K562 (cell line): ENCODE results near the gene PRPF39. TPM values are rescaled to one million over a fixed set of nuclear protein-coding genes. Genes with fewer than 3 reads are reported as not detected.

Experiments
- ADNP ChIP-seq: fragments of 200-800 bp; sonication (Bioruptor generic); IDR thresholded peaks from 2 replicates; pipeline ENCODE4 v1.6.1; 2016; ENCODE audit warnings: missing genetic modification characterization, missing compliant biosample characterization
- ATF7 ChIP-seq: fragments of 450-650 bp; IDR thresholded peaks from 2 replicates; pipeline ENCODE4 v1.7.1; 2014; ENCODE audit warnings: mild to moderate bottlenecking, moderate library complexity
- FIP1L1 ChIP-seq: fragments of 200-400 bp; formaldehyde crosslinking; IDR thresholded peaks from 2 replicates; pipeline ENCODE4 v1.6.1; 2018; ENCODE audit warnings: mild to moderate bottlenecking, low read depth, low read length; ENCODE audit not compliant: poor library complexity, severe bottlenecking
- HDAC2 ChIP-seq: fragments of 450-650 bp; IDR thresholded peaks from 2 replicates; pipeline ENCODE4 v1.6.1; 2016; ENCODE audit warnings: mild to moderate bottlenecking
- HMGN3 ChIP-seq: IDR thresholded peaks from 2 replicates; pipeline ENCODE4 v1.6.1; 2011; ENCODE audit warnings: borderline replicate concordance, low read depth, mild to moderate bottlenecking, mixed read lengths, low read length; ENCODE audit not compliant: insufficient read length; ENCODE audit errors: extremely low read depth
- MCM5 ChIP-seq: fragments of 450-650 bp; IDR thresholded peaks from 2 replicates; pipeline ENCODE4 v1.6.1; 2016; ENCODE audit warnings: low read depth
- MYC ChIP-seq, 2 experiments: fragments of 250-450 bp in 1 of 2; sonication (Bioruptor Pico) in 1 of 2; IDR thresholded peaks; 2 replicates each; pipeline versions ENCODE4 v1.5.1 to v1.6.1; 2012 to 2021; ENCODE audit warnings: low read depth in 2 of 2, borderline replicate concordance in 1 of 2, improper control_type of control experiment in 1 of 2, low read length in 1 of 2, mild to moderate bottlenecking in 1 of 2, moderate library complexity in 1 of 2
- PTTG1 ChIP-seq: fragments of 450-650 bp; IDR thresholded peaks from 2 replicates; pipeline ENCODE4 v1.6.1; 2016; ENCODE audit warnings: low read depth, mild to moderate bottlenecking, missing genetic modification characterization, missing compliant biosample characterization
- SMARCA4 ChIP-seq: fragments of 450-650 bp; IDR thresholded peaks from 2 replicates; pipeline ENCODE4 v1.6.1; 2016
- XRCC5 ChIP-seq: fragments of 200-400 bp; formaldehyde crosslinking; IDR thresholded peaks from 2 replicates; pipeline ENCODE4 v1.6.1; 2017; ENCODE audit warnings: low read depth, mild to moderate bottlenecking, low read length
- ZFP36 ChIP-seq: fragments of 150-350 bp; IDR thresholded peaks from 2 replicates; pipeline ENCODE4 v1.6.1; 2018; ENCODE audit warnings: low read length, low read depth; ENCODE audit not compliant: partially characterized antibody
- polyA plus RNA-seq, 8 experiments: library from polyadenylated mRNA; depleted of rRNA in 4 of 8; stranded (reverse) in 5 of 8; unstranded in 3 of 8; fragments of >200 nt; fragmentation: Nextera tagmentation in 2 of 8; fragmentation: Illumina TruSeq in 1 of 8; extraction: Ambion mirVana in 2 of 8; extraction: Trizol in 1 of 8; gene quantifications; 2 replicates each; pipeline versions ENCODE4 v1.2.1 to v1.2.3, GENCODE V29; 2011 to 2014; ENCODE audit warnings: inconsistent platforms in 1 of 8, missing spikeins in 1 of 8
- total RNA-seq, 7 experiments: library from RNA; depleted of rRNA in 6 of 7; stranded (reverse); fragments of >200 nt in 6 of 7; fragmentation: Illumina TruSeq in 2 of 7; extraction: Trizol in 2 of 7; gene quantifications; 2 replicates each; pipeline versions ENCODE4 v1.2.1 to v1.2.3, GENCODE V29; 2011 to 2021; ENCODE audit warnings: low replicate concordance in 1 of 7
- TF ChIP-seq, protein P1 (sequence below): fragments of 450-650 bp; IDR thresholded peaks from 2 replicates; pipeline ENCODE4 v1.7.1; 2018; ENCODE audit warnings: mild to moderate bottlenecking, low read depth; ENCODE audit not compliant: partially characterized antibody
- TF ChIP-seq, protein P2 (sequence below), 2 experiments: fragments of 450-650 bp; formaldehyde crosslinking in 1 of 2; IDR thresholded peaks; 2 replicates each; pipeline versions ENCODE4 v1.4.0 to v1.6.1; 2014 to 2020; ENCODE audit warnings: mild to moderate bottlenecking in 2 of 2, borderline replicate concordance in 1 of 2, low read depth in 1 of 2

PRPF39 gene
- total and polyA plus RNA-seq, 9 of the 15 experiments (the other 6 are each of a cell fraction or from before 2014, with no cell fraction given), result 13.3 to 50.4 (median 24.8) TPM

DNA sequence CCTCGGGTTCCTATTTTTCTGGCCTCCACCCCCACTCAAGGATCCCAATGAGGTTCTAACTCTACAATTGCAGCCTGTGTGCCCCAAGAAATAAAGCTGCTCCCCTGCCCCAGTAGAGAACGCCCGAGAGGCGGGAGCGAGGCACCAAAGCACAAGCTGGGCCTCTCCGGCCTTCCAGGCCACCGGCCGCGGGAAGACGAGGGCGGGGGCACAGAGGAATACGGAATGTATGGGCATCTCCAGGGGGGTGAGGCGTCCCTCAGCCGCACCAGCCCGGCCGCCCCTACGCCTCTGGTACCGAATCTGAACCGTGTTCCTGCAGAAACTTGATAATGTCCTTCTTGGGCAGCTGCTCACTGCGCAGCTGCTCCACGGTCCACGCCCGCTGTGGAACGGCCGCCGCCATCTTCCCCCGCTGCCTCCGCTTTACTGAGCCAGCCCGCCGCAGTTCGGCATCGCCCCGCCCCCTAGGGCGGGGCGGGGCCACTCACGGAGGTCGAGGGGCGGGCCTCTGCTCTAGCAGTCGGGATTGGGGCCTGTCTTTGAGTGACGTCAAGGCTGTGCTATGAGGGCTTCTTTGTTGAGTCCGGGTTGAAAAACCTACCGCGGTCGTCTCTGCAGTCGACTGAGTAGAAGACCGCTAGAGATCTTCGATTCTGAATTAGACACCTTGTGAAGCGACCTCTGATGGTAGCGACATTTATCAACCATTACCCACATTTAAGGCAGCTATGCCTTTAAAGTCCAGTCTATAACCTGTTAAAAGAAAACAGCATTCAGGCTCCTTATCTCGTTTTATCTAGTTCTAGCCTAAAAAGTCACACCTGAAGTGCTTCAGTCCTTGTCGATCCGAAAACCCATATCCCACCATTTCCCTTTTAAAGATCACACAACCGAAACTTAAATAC, 50.4 kb downstream of the PRPF39 start, which contains the start of gene FKBP3 (continued):
- TF ChIP-seq MCM5 (no peak), FIP1L1 (peak; percentile 73), PTTG1 (tag) (no peak), XRCC5 (0 out of 2 replicates have a peak, but pooled peaks have one; percentile 24), SMARCA4 (no peak), HMGN3 (peak; percentile 25), MYC (IDR thresholded peaks at IDR 0.05; ENCODE audit: low read depth, low read length) (no peak), MYC (CRISPR knock-in tag; IDR thresholded peaks at IDR 0.05; ENCODE audit: borderline replicate concordance, low read depth) (0 out of 2 replicates have a peak, but pooled peaks have one; percentile 28), ZFP36 (no peak), HDAC2 (peak; percentile 23; the same call in 1 of the 2 replicates), ADNP (tag) (no peak), ATF7 (peak; percentile 100)
- TF ChIP-seq, protein P1, sequence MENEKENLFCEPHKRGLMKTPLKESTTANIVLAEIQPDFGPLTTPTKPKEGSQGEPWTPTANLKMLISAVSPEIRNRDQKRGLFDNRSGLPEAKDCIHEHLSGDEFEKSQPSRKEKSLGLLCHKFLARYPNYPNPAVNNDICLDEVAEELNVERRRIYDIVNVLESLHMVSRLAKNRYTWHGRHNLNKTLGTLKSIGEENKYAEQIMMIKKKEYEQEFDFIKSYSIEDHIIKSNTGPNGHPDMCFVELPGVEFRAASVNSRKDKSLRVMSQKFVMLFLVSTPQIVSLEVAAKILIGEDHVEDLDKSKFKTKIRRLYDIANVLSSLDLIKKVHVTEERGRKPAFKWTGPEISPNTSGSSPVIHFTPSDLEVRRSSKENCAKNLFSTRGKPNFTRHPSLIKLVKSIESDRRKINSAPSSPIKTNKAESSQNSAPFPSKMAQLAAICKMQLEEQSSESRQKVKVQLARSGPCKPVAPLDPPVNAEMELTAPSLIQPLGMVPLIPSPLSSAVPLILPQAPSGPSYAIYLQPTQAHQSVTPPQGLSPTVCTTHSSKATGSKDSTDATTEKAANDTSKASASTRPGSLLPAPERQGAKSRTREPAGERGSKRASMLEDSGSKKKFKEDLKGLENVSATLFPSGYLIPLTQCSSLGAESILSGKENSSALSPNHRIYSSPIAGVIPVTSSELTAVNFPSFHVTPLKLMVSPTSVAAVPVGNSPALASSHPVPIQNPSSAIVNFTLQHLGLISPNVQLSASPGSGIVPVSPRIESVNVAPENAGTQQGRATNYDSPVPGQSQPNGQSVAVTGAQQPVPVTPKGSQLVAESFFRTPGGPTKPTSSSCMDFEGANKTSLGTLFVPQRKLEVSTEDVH, result peak; percentile 27
- TF ChIP-seq, protein P2, sequence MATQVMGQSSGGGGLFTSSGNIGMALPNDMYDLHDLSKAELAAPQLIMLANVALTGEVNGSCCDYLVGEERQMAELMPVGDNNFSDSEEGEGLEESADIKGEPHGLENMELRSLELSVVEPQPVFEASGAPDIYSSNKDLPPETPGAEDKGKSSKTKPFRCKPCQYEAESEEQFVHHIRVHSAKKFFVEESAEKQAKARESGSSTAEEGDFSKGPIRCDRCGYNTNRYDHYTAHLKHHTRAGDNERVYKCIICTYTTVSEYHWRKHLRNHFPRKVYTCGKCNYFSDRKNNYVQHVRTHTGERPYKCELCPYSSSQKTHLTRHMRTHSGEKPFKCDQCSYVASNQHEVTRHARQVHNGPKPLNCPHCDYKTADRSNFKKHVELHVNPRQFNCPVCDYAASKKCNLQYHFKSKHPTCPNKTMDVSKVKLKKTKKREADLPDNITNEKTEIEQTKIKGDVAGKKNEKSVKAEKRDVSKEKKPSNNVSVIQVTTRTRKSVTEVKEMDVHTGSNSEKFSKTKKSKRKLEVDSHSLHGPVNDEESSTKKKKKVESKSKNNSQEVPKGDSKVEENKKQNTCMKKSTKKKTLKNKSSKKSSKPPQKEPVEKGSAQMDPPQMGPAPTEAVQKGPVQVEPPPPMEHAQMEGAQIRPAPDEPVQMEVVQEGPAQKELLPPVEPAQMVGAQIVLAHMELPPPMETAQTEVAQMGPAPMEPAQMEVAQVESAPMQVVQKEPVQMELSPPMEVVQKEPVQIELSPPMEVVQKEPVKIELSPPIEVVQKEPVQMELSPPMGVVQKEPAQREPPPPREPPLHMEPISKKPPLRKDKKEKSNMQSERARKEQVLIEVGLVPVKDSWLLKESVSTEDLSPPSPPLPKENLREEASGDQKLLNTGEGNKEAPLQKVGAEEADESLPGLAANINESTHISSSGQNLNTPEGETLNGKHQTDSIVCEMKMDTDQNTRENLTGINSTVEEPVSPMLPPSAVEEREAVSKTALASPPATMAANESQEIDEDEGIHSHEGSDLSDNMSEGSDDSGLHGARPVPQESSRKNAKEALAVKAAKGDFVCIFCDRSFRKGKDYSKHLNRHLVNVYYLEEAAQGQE (IDR thresholded peaks at IDR 0.05; ENCODE audit: borderline replicate concordance), result no peak
- TF ChIP-seq, protein P2 (CRISPR knock-in tag; IDR thresholded peaks at IDR 0.05; ENCODE audit: low read depth), result no peak
